Measurements from ENCODE around the gene VILL. TPM values are rescaled to one million over a fixed set of nuclear protein-coding genes. Genes with fewer than 3 reads are reported as not detected.

VILL gene
- total and polyA plus RNA-seq, 10 of the 15 experiments (the other 5 are each of a cell fraction or from before 2014, with no cell fraction given), result 0.15 to 5.4 (median 2.1) TPM; not detected in 1

GRCh38 chr3:37997342-37997741, 6.8 kb downstream of the VILL start (continued):
- TF ChIP-seq EGR1 (IDR thresholded peaks at IDR 0.05; ENCODE audit: borderline replicate concordance in 1 of 2, low read depth in 2 of 2, low read length in 2 of 2), result no peak
- TF ChIP-seq GABPA (IDR thresholded peaks at IDR 0.05; ENCODE audit: low read depth), result no peak
- no peak for TF ChIP-seq CHD4 (IDR thresholded peaks at IDR 0.05)
- TF ChIP-seq POU2F2 (IDR thresholded peaks at IDR 0.05; ENCODE audit: borderline replicate concordance, low read depth, low read length), result no peak
- TF ChIP-seq USF1 (IDR thresholded peaks at IDR 0.05; ENCODE audit: borderline replicate concordance, extremely low read length, insufficient read depth, low read depth, low read length), result no peak
- no peak for TF ChIP-seq IKZF2 (IDR thresholded peaks at IDR 0.05)
- TF ChIP-seq ZZZ3 (IDR thresholded peaks at IDR 0.05; ENCODE audit: control insufficient read depth, insufficient read length, low read depth), result no peak
- no peak for TF ChIP-seq SKIL (IDR thresholded peaks at IDR 0.05; ENCODE audit: low read depth, poor library complexity, severe bottlenecking)
- TF ChIP-seq RAD51 (IDR thresholded peaks at IDR 0.05), result no peak
- TF ChIP-seq ZBTB40 (IDR thresholded peaks at IDR 0.05; ENCODE audit: borderline replicate concordance), result no peak
- TF ChIP-seq RCOR1 (conservative IDR thresholded peaks at IDR 0.05; ENCODE audit: low read depth, low read length), result no peak
- no peak for TF ChIP-seq TAF1 (IDR thresholded peaks at IDR 0.05; ENCODE audit: borderline replicate concordance, low read depth, low read length)
- TF ChIP-seq CEBPZ (IDR thresholded peaks at IDR 0.05; ENCODE audit: low read depth, low read length), result no peak
- no peak for TF ChIP-seq SREBF2 (IDR thresholded peaks at IDR 0.05; ENCODE audit: low read length)
